Measurements from ENCODE around the gene MOSMO.
A peak's percentile ranks its signal among the peaks of the same experiment; 100 is the strongest.

Gene MOSMO

DNA sequence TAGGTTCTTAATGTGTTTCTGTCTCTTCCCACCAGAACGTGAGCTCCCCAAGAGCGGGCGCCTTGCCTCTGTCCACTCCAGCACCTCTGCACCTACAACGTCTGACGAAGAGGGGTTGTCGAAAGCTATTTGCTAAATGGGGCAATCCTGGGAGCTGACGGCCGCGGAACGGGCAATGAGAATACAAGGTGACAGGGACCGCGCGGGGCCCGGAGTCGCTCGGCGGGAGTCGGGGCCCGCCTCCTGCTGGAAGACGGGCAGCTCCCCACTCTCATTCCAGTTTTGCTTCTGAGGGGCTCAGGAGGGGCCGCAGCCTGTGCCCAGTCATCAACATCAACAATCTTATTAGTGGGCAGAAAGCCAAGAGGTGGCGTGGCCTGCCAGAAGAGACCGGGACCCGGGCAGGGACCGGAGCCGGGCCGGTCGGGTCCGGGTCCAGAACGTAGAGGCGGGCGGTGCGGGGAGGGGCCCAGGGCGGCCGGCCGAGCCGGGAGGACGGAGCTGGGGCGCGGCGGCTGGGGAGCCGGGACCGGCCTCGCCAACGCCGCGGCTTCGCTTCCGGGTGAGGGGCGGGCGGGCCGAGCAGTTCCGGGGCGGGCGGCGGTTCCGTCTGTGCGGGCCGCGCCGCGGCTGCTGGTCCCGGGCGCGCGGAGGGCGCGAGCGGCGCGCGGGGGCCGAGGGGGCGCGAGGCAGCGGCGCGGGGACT lies at the start of gene MOSMO:
Gene MOSMO, plus strand, starts transcription at position 603 of the 706 bp plus-strand sequence. CDS start 191 bp downstream, outside the sequence.
- peak within 1 kb of the TSS; percentile 85 for H3K4me3 ChIP-seq (replicated peaks; ENCODE audit: low read depth, low read length)
- peak; percentile 65 for DNase-seq (ENCODE audit: low read depth)
- TF ChIP-seq, protein P1, sequence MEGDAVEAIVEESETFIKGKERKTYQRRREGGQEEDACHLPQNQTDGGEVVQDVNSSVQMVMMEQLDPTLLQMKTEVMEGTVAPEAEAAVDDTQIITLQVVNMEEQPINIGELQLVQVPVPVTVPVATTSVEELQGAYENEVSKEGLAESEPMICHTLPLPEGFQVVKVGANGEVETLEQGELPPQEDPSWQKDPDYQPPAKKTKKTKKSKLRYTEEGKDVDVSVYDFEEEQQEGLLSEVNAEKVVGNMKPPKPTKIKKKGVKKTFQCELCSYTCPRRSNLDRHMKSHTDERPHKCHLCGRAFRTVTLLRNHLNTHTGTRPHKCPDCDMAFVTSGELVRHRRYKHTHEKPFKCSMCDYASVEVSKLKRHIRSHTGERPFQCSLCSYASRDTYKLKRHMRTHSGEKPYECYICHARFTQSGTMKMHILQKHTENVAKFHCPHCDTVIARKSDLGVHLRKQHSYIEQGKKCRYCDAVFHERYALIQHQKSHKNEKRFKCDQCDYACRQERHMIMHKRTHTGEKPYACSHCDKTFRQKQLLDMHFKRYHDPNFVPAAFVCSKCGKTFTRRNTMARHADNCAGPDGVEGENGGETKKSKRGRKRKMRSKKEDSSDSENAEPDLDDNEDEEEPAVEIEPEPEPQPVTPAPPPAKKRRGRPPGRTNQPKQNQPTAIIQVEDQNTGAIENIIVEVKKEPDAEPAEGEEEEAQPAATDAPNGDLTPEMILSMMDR (IDR thresholded peaks at IDR 0.05; ENCODE audit: low read length, missing control alignments), result no peak

DNA sequence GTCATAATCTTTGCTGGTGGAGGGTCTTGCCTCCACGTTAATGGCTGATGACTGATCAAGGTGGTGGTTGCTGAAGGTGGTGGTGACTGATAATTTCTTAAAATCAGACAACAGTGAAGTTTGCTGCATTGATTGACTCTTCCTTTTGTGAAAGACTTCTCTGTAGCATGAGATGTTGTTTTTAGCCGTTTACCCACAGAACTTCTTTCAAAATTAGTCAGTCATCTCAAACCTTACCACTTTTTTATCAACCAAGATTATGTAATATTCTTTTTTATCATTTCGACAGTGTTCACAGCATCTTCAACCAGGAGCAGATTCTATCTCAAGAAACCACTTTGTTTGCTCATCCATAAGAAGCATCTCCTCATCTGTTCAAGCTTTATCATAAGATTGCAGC lies 48.9 kb upstream of the MOSMO start:
- TF ChIP-seq, protein P1 (IDR thresholded peaks at IDR 0.05; ENCODE audit: low read length, missing control alignments), result no peak
- H3K4me3 ChIP-seq (replicated peaks; ENCODE audit: low read depth, low read length), result no peak overlapping the region
- DNase-seq (ENCODE audit: low read depth), result no peak

DNA sequence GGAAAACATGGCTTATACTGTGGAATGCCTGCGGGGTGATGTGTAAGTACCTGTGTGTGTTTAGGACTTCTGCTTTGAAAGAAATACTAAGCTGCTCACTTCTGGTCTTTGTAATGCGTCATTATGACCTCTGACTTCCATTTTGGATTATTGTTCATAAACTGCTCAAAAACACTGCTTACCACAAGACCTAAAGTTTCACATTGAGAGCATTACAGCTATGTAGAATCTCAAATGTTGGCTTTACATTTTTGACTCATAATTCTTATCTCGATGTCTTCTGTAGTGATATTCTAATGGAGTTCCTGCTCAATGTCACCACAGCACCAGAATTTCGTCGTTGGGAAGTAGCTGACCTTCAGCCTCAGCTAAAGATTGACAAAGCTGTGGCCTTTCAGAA lies 45.4 kb upstream of the MOSMO start:
- DNase-seq (ENCODE audit: low read depth), result no peak
- H3K4me3 ChIP-seq (replicated peaks; ENCODE audit: low read depth, low read length), result no peak overlapping the region
- TF ChIP-seq, protein P1 (IDR thresholded peaks at IDR 0.05; ENCODE audit: low read length, missing control alignments), result no peak

DNA sequence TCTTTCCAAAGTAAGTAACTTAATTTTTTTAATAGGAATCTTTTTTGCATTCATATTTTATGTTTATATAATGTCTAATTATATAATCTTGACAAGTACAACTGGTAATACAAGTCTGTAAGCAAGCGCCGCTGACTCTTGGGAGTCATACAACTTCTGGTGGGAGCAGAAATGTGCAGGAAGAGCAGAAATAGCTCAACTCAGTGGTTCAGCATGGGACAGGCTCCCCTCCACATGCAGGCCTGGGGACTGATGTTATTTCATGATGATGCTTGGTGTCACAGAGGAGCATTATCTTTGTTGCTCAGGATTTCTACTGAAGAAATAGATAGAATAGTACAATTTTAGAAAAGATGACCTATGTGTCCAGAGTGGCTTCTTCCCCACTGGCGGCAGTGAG lies 44.0 kb upstream of the MOSMO start:
- H3K4me3 ChIP-seq (replicated peaks; ENCODE audit: low read depth, low read length), result no peak overlapping the region
- DNase-seq (ENCODE audit: low read depth), result no peak
- TF ChIP-seq, protein P1 (IDR thresholded peaks at IDR 0.05; ENCODE audit: low read length, missing control alignments), result no peak

DNA sequence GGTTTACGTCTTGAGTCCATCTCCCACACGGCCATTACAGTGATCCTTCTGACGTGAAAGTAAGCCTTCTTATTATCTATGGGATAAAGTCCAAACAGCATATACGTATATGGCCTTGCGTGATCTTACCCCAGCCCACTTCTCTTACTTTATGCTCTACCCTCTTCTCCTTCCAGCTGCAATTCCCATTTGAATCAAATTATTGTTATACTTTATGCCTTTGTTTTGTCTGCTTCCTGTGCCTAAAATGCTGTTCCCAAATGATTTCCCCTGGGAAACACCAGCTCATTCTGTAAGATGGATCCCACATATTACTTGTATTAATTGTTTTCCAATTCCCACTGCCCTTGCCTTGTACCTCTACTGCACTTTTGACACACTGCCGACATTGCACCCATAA lies 43.6 kb upstream of the MOSMO start:
- H3K4me3 ChIP-seq (replicated peaks; ENCODE audit: low read depth, low read length), result no peak overlapping the region
- no peak for DNase-seq (ENCODE audit: low read depth)
- TF ChIP-seq, protein P1 (IDR thresholded peaks at IDR 0.05; ENCODE audit: low read length, missing control alignments), result no peak

DNA sequence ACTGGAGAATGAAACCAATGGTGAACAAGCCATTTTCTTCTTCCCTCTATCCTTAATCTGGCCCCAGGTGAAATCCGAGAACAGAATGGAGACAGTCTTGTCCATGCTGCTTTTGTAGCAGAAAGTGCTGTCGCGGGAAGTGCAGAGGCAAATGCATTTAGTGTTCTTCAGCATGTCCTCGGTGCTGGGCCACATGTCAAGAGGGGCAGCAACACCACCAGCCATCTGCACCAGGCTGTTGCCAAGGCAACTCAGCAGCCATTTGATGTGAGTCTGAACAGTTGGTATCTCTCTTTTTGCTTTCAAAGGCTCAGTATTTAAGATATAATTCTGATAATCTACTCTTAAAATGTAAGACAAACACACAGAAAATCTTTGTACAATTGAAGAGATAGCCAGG lies 36.1 kb upstream of the MOSMO start:
- DNase-seq (ENCODE audit: low read depth), result no peak
- H3K4me3 ChIP-seq (replicated peaks; ENCODE audit: low read depth, low read length), result no peak overlapping the region
- TF ChIP-seq, protein P1 (IDR thresholded peaks at IDR 0.05; ENCODE audit: low read length, missing control alignments), result no peak

DNA sequence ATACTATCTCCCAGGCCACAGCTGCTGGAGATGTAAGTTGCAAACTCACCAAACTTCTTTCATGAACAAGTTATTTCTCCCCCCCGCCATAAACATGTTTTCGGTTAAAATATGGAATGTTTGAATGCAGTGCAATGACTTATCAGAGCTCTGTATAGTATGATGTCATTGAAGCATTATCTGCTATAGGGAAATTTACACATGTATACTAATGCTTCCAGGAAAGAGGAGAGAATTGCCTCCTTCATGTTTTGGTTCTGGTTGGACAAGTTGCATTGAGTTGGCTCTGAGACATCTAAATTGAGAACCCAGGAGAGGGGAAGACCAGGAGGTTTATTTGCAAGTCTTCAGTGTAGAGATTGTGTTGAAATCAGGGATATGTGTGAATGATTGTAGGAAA lies 34.0 kb upstream of the MOSMO start:
- TF ChIP-seq, protein P1 (IDR thresholded peaks at IDR 0.05; ENCODE audit: low read length, missing control alignments), result no peak
- H3K4me3 ChIP-seq (replicated peaks; ENCODE audit: low read depth, low read length), result no peak overlapping the region
- no peak for DNase-seq (ENCODE audit: low read depth)
